Ovary (tissue), 10 donors: Measurements from ENCODE around the gene SGSH. TPM values are rescaled to one million over a fixed set of nuclear protein-coding genes. Genes with fewer than 3 reads are reported as not detected.
A peak's percentile ranks its signal among the peaks of the same experiment; 100 is the strongest.

ENCODE experiments used
- DNase-seq, 5 donors: peaks; one replicate each; pipeline ENCODE4 v3.0.0-alpha.2; 2019 to 2020
- H3K27ac ChIP-seq, 2 donors: fragments of 200-600 bp; one replicate each; pipeline versions ENCODE4 v1.5.1 to v1.8.0; 2019 to 2022
- H3K27me3 ChIP-seq: fragments of 200-600 bp; one replicate; pipeline ENCODE4 v1.8.0; 2022
- H3K36me3 ChIP-seq: fragments of 200-600 bp; sonication (generic); one replicate; pipeline ENCODE4 v1.5.1; 2019
- H3K4me1 ChIP-seq: one replicate; pipeline ENCODE4 v1.8.1; 2013; ENCODE audit warnings: mild to moderate bottlenecking, moderate library complexity; ENCODE audit not compliant: insufficient read depth
- H3K4me3 ChIP-seq: fragments of 200-600 bp; sonication (generic); one replicate; pipeline ENCODE4 v1.5.1; 2017
- H3K9me3 ChIP-seq, 2 donors: fragments of 200-600 bp in 1 of 2; sonication (generic) in 1 of 2; one replicate each; pipeline versions ENCODE4 v1.5.1 to v1.8.1; 2013 to 2019; ENCODE audit warnings: mild to moderate bottlenecking in 1 of 2, moderate library complexity in 1 of 2
- EP300 ChIP-seq: sonication (generic); formaldehyde crosslinking; IDR thresholded peaks from one replicate; pipeline ENCODE4 v1.6.1; 2017; ENCODE audit warnings: antibody characterized with exemption
- POLR2A ChIP-seq: fragments of 450-650 bp; IDR thresholded peaks from one replicate; pipeline ENCODE4 v1.6.1; 2017; ENCODE audit warnings: antibody characterized with exemption, mild to moderate bottlenecking, moderate library complexity
- WGBS, 3 donors: extraction: QIAGEN DNeasy Blood & Tissue Kit in 1 of 3; methylation state at CpG; one replicate each; pipeline versions ENCODE4 v1.1.5 to v1.1.7; 2013 to 2017; 5-methylcytosine and 5-hydroxymethylcytosine counted together
- intact Hi-C, 4 donors: fragments of 100-400 bp; cut with DNase I; formaldehyde crosslinking; loops; one replicate each; pipeline versions ENCODE4 v1.11.0 to v1.15.1; 2022 to 2023
- long read RNA-seq, 3 donors: library from polyadenylated mRNA in 2 of 3; unstranded in 2 of 3; transcript quantifications; one replicate each; pipeline ENCODE4 v2.0.0 and lab custom pipeline, GENCODE V29; 2021 to 2026
- polyA plus RNA-seq, 2 donors: library from polyadenylated mRNA; stranded (reverse); fragments of 200-250 nt in 1 of 2; fragments of 350-450 nt in 1 of 2; fragmentation: Illumina TruSeq in 1 of 2; extraction: RNeasy Lipid Tissue Mini Kit (QIAGEN cat#74804) in 1 of 2; gene quantifications; one replicate each; pipeline ENCODE4 v1.2.3, GENCODE V29; 2013 to 2014
- total RNA-seq, 7 donors: library from RNA; depleted of rRNA in 2 of 7; stranded (reverse); fragments of >200 nt in 2 of 7; fragmentation: NEBNext Ultra II Directional in 3 of 7; extraction: Animal tissue kit (Norgen Biotek cat#: 25700) in 3 of 7; gene quantifications; one replicate each; pipeline versions ENCODE4 v1.1.0 to v1.2.4, GENCODE V29; 2016 to 2023
- TF ChIP-seq, protein P1 (sequence below), 3 donors: fragments of 450-650 bp in 2 of 3; fragments of 200-600 bp in 1 of 3; IDR thresholded peaks; one replicate each; pipeline versions ENCODE4 v1.5.1 to v1.8.0; 2016 to 2022; ENCODE audit warnings: antibody characterized with exemption in 3 of 3, mild to moderate bottlenecking in 1 of 3
- donor health status: DM: no; HTN: no; CAD: no; lungs with moderate emphysema.
- donor health status: DM: no; HTN: no; CAD: no.
- donor health status: Bipolar disorder and iron deficiency.
- donor health status: DM: yes; HTN: yes; CAD: no.
- donor health status: DM: no; HTN: no; CAD: no.
- donor health status: DM: yes; HTN: yes; CAD: no.

SGSH gene
- total RNA-seq (10 to 100 TPM; 10.8 to 39.9 (median 30.6) TPM), polyA plus RNA-seq (10 to 100 TPM; 13.0 to 23.3 TPM)
- long read RNA-seq, donor 1, transcript SGSH-201 (8 exons, 2,784 nt): major isoform, 54 of 98 reads
- long read RNA-seq, donor 1, partial matches to known transcripts: 29 of 98 reads
- long read RNA-seq, donor 1, other reads (novel, unspliced or antisense): 15 of 98 reads
- long read RNA-seq, donor 2, transcript SGSH-201 (8 exons, 2,784 nt): major isoform, 7 of 29 reads
- long read RNA-seq, donor 2, partial matches to known transcripts: 21 of 29 reads
- long read RNA-seq, donor 2, other reads (novel, unspliced or antisense): 0 of 29 reads
- long read RNA-seq, donor 3, transcript SGSH-201 (8 exons, 2,784 nt): major isoform, 37 of 86 reads
- long read RNA-seq, donor 3, partial matches to known transcripts: 24 of 86 reads
- long read RNA-seq, donor 3, other reads (novel, unspliced or antisense): 22 of 86 reads

DNA sequence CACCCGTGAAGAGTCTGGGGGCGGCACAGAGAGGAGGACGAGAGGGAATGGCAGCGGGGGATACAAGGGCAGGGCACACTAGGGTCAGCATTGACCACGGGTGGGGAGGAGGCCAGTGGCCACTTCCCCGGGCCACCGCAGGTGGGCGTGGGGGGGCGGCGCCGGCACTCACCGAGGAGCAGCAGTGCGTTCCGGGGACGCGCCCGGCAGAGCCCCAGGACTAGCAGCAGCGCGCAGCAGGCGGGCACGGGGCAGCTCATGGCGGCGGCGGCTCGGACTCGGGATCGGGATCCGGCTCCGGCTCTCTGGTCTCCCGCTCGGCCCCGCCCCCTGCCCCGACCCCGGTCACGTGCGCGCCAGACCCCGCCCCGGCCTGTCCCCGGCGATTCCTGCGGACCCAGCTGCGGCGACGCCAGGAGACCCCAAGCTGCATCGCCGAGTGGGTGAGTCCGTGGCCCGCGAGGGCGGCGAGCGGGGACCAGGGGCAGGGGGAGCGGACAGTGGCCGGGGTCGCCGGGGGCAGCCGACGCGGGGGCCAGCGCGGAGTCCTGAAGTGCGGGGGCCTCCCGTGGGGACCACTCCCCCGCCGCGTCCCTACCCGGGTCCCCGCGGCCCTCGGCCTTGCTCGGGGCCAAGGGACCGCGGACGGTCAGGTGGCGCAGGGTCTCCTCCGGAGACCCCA, at the start of gene SGSH, which contains the start of gene SLC26A11:
Gene SGSH (minus strand): TSS at position 280 of the 682 bp plus-strand sequence. CDS start 20 bp downstream, at position 260.
Gene SLC26A11 (plus strand): TSS at position 374 of the 682 bp plus-strand sequence. CDS start 1,134 bp downstream, outside the sequence.
- TF ChIP-seq EP300: no peak
- TF ChIP-seq, protein P1, sequence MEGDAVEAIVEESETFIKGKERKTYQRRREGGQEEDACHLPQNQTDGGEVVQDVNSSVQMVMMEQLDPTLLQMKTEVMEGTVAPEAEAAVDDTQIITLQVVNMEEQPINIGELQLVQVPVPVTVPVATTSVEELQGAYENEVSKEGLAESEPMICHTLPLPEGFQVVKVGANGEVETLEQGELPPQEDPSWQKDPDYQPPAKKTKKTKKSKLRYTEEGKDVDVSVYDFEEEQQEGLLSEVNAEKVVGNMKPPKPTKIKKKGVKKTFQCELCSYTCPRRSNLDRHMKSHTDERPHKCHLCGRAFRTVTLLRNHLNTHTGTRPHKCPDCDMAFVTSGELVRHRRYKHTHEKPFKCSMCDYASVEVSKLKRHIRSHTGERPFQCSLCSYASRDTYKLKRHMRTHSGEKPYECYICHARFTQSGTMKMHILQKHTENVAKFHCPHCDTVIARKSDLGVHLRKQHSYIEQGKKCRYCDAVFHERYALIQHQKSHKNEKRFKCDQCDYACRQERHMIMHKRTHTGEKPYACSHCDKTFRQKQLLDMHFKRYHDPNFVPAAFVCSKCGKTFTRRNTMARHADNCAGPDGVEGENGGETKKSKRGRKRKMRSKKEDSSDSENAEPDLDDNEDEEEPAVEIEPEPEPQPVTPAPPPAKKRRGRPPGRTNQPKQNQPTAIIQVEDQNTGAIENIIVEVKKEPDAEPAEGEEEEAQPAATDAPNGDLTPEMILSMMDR (IDR thresholded peaks at IDR 0.05): peak in 1 of 3 donors; percentile 10
- TF ChIP-seq POLR2A: peak; percentile 25
- intact Hi-C loops: loop anchor here in 1 of 4 donors (2.0 kb wide), 1 partner anchor 41 kb away; the partner anchor contains the start of gene RNF213
- WGBS, 3 donors: 0 to 1% (median 0%) methylated on average over 29 to 77 of the region's 77 CpGs

DNA sequence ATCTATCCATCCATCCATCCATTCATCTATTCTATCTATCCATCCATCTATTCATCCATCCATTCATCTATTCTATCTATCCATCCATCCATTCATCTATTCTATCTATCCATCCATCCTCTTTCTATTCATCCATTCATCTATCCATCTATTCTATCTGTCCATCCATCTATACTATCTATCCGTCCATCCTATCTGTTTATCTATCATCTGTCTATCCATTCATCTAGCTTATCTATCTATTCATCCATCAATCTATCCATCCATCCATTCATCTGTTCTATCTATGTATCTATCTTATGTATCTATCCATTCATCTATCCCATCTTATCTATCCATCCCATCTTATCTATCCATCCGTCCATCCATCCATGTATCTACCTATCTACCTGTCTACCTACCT, 49.3 kb upstream of the SGSH start:
- DNase-seq: no peak
- H3K4me1 ChIP-seq: peaks cover 4% of the 10 kb centered on the region
- H3K4me3 ChIP-seq: no peak overlapping the region
- 83 to 89% (median 86%) methylated on average over 2 of the region's 2 CpGs for WGBS, 3 donors
- H3K27me3 ChIP-seq: no peaks in the 10 kb centered on the region
- no peak overlapping the region for H3K27ac ChIP-seq
- no peaks in the 10 kb centered on the region for H3K9me3 ChIP-seq
- H3K36me3 ChIP-seq: no peaks in the 10 kb centered on the region
- intact Hi-C loops: loop anchor here in 1 of 4 donors (10.0 kb wide), 1 partner anchor 85 kb away; no protein-coding TSS in a partner anchor
- TF ChIP-seq, protein P1 (IDR thresholded peaks at IDR 0.05): no peak
- TF ChIP-seq EP300 (no peak), POLR2A (no peak)

More for the DNA sequence above, at the start of gene SGSH, which contains the start of gene SLC26A11:
- Histone ChIP-seq H3K36me3 (no peaks in the 10 kb centered on the region), H3K4me3 (peak within 1 kb of the TSS; percentile 99), H3K27ac (peak within 1 kb of the TSS; percentile 26 to 65), H3K9me3 (no peaks in the 10 kb centered on the region), H3K4me1 (peaks cover 10% of the 10 kb centered on the region), H3K27me3 (no peaks in the 10 kb centered on the region)
- DNase-seq: peak; percentile 80 to 88 (median 85)

DNA sequence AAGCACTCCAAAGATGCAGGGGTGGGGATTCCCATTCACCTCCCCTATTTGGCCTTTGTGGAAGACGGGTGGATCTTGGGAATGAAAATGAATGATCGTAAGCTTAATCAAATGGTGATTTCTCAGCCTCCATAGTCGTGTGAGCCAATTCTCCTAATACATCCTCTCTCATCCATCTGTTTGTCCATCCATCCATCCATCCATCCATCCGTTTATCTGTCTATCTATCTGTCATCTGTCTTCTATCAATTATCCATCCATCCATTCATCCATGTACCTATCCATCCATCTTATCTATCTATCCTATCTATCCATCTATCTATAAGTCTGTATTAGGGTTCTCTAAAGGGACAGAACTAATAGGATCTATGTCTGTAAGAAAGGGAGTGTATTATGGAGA, 48.3 kb upstream of the SGSH start:
- Histone ChIP-seq H3K27me3 (no peaks in the 10 kb centered on the region), H3K36me3 (no peaks in the 10 kb centered on the region), H3K27ac (no peak overlapping the region), H3K4me3 (no peak overlapping the region), H3K4me1 (peaks cover 10% of the 10 kb centered on the region), H3K9me3 (no peaks in the 10 kb centered on the region)
- intact Hi-C loops: loop anchor here in 1 of 4 donors (10.0 kb wide), 1 partner anchor 86 kb away; no protein-coding TSS in a partner anchor
- TF ChIP-seq, protein P1 (IDR thresholded peaks at IDR 0.05): no peak
- TF ChIP-seq EP300 (no peak), POLR2A (no peak)
- DNase-seq: no peak
- 80 to 96% (median 94%) methylated on average over 4 of the region's 4 CpGs for WGBS, 3 donors

DNA sequence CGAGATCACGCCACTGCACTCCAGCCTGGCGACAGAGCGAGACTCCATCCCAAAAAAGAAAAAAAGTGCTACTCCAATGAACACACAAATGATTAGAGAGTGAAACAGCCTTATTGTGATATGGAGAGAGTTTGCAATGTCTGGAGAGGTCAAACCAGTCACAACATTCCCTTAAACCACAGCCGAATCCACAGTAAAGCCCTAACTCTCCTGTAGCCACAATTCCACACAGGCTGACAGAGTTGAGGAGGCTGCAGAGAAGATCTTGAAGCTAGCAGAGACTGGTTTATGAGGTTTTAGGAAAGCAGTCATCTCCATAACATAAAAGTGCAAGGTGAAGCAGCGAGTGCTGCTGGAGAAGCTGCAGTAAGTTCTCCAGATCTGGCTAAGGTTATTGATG, 47.3 kb upstream of the SGSH start:
- no peak for DNase-seq
- intact Hi-C loops: loop anchor here in 1 of 4 donors (10.0 kb wide), 1 partner anchor 87 kb away; no protein-coding TSS in a partner anchor

More for the DNA sequence above, 47.3 kb upstream of the SGSH start:
- Histone ChIP-seq H3K27ac (no peak overlapping the region), H3K4me3 (no peak overlapping the region), H3K4me1 (peaks cover 16% of the 10 kb centered on the region), H3K36me3 (no peaks in the 10 kb centered on the region), H3K9me3 (no peaks in the 10 kb centered on the region), H3K27me3 (no peaks in the 10 kb centered on the region)
- TF ChIP-seq POLR2A (no peak), EP300 (no peak)
- TF ChIP-seq, protein P1 (IDR thresholded peaks at IDR 0.05): no peak
- WGBS, 3 donors: 84 to 89% (median 87%) methylated on average over 6 of the region's 6 CpGs
